Left colon (tissue), 2 donors: ENCODE results near the gene SESN2. TPM values are rescaled to one million over a fixed set of nuclear protein-coding genes. Genes with fewer than 3 reads are reported as not detected.

ENCODE experiments used
- ATAC-seq: fragments of 200-7000 bp; cut with Tn5 transposase; one replicate; pipeline ENCODE4 v1.9.1; 2020; ENCODE audit warnings: mild to moderate bottlenecking, moderate library complexity
- DNase-seq, 2 donors: peaks; one replicate each; pipeline ENCODE4 v3.0.0-alpha.2; 2020
- intact Hi-C, 2 donors: fragments of 100-400 bp; cut with DNase I in 1 of 2; cut with micrococcal nuclease in 1 of 2; formaldehyde crosslinking; loops; one replicate each; pipeline versions ENCODE4 v1.11.2 to v1.14.0; 2022; cut with DNase I, micrococcal nuclease
- total RNA-seq, 2 donors: library from RNA; stranded (reverse); fragmentation: NEBNext Ultra II Directional; extraction: Animal tissue kit (Norgen Biotek cat#: 25700); gene quantifications; one replicate each; pipeline ENCODE4 v1.2.1, GENCODE V29; 2021
- donor health status: DM: no; HTN: no; CAD: no.
- donor health status: DM: yes; HTN: yes; CAD: no.

SESN2 gene
- total RNA-seq, 2 donors from 2014 or later: 34.7 to 40.3 TPM

GRCh38 chr1:28313702-28314546, 54.6 kb downstream of the SESN2 start:
- intact Hi-C loops: no loop called here
- peak; percentile 79 for ATAC-seq
- DNase-seq: peak in 1 of 2 donors; percentile 56

GRCh38 chr1:28314547-28314941, 55.2 kb downstream of the SESN2 start:
- ATAC-seq (no peak), DNase-seq (no peak)
- intact Hi-C loops: no loop called here

- DNase-seq (no peak), ATAC-seq (no peak)
- intact Hi-C loops: no loop called here
Measured at GRCh38 chr1:28317014-28317413, 57.7 kb downstream of the SESN2 start.

- ATAC-seq (peak; percentile 85), DNase-seq (peak; percentile 63 to 85)
- intact Hi-C loops: no loop called here
Measured at GRCh38 chr1:28322194-28322593, 62.9 kb downstream of the SESN2 start.

GRCh38 chr1:28323720-28324119, 64.4 kb downstream of the SESN2 start:
- peak; percentile 55 for ATAC-seq
- DNase-seq: no peak

GRCh38 chr1:28326515-28326914, 67.2 kb downstream of the SESN2 start:
- ATAC-seq: no peak
- intact Hi-C loops: loop anchor here in 1 of 2 donors (5.0 kb wide), 1 partner anchor 69 kb away; the partner anchor contains the start of gene SESN2
- no peak for DNase-seq

More at GRCh38 chr1:28323720-28324119, 64.4 kb downstream of the SESN2 start:
- intact Hi-C loops: no loop called here

- no peak for DNase-seq
- ATAC-seq: no peak
- intact Hi-C loops: loop anchor here in 1 of 2 donors (5.0 kb wide), 1 partner anchor 70 kb away; the partner anchor contains the start of gene SESN2
Measured at GRCh38 chr1:28326984-28327383, 67.7 kb downstream of the SESN2 start.

GRCh38 chr1:28327431-28327830, 68.1 kb downstream of the SESN2 start:
- peak; percentile 42 for ATAC-seq
- peak; percentile 73 to 83 for DNase-seq

GRCh38 chr1:28328228-28328648, 68.9 kb downstream of the SESN2 start:
- ATAC-seq: no peak
- DNase-seq: peak in 1 of 2 donors; percentile 26
- intact Hi-C loops: loop anchor here in 1 of 2 donors (5.0 kb wide), 1 partner anchor 71 kb away; the partner anchor contains the start of gene SESN2

More at GRCh38 chr1:28327431-28327830, 68.1 kb downstream of the SESN2 start:
- intact Hi-C loops: loop anchor here in 1 of 2 donors (5.0 kb wide), 1 partner anchor 70 kb away; the partner anchor contains the start of gene SESN2

- intact Hi-C loops: loop anchor here in 1 of 2 donors (5.0 kb wide), 1 partner anchor 72 kb away; the partner anchor contains the start of gene SESN2
- peak in 1 of 2 donors; percentile 56 for DNase-seq
- peak; percentile 39 for ATAC-seq
Measured at GRCh38 chr1:28329395-28330153, 70.3 kb downstream of the SESN2 start.

Other genes with a start within 250 kb of the SESN2 start
- gene EYA3, start 170.9 kb upstream of the SESN2 start, total RNA-seq: 10 to 100 TPM; 22.9 to 23.5 TPM
- gene PTAFR, start 82.8 kb upstream of the SESN2 start, total RNA-seq: 1 to 10 TPM; 2.4 to 3.7 TPM
- 10 to 100 TPM; 45.7 to 48.6 TPM for gene DNAJC8, start 26.5 kb upstream of the SESN2 start, total RNA-seq
- 100 to 1,000 TPM; 251 to 302 TPM for gene ATP5IF1, start 23.4 kb upstream of the SESN2 start, total RNA-seq
- 10 to 100 TPM; 29.1 to 31.6 TPM for gene MED18, start 69.5 kb downstream of the SESN2 start, total RNA-seq
- gene PHACTR4, start 110.2 kb downstream of the SESN2 start, total RNA-seq: 10 to 100 TPM; 46.7 to 61.8 TPM
- 10 to 100 TPM; 22.1 to 34.8 TPM for gene RCC1, start 246.5 kb downstream of the SESN2 start, total RNA-seq